ENCODE results near the gene MMP24OS.

DNA sequence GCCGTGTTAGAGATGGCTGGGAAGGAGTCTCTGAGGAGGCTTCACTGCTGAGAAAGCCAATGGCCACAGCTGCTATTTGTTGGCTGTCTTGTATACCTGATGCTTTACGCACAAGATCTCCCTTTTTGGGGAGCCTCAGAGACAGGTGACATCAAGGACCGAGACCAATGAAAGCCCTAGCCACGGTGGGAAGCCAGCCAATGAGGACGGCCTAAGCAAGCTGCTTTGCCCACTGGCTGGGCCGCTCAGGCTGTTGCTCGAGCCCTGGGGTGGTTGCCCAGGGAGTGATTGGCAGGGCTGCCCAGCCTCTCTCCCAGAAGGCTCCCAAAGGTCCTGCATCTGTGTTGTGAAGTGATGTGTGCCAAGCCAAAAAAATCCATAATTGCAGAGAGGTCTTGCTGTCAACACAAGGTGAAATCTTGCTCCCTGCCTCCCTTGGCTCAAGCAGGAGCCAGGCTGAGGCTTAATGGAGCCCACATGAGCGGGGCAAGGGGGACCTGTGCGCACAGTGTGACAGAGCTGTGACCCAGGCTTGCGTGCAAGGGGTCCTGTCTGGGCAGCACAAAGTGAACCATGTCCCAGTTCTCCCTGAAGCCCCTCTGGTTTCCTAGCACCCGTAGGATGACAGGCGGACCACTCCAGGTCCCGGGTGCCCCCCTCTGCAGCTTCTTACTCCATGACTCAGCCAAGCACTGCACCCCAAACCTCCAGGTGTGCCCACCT is 4.3 kb downstream of the MMP24OS start:
- no peak for TF ChIP-seq L3MBTL2 (conservative IDR thresholded peaks at IDR 0.05)
- no peak for TF ChIP-seq ELF4 (IDR thresholded peaks at IDR 0.05)
- TF ChIP-seq FOXA1 (IDR thresholded peaks at IDR 0.05) = no peak
- no peak for TF ChIP-seq TARDBP (IDR thresholded peaks at IDR 0.05)
- no peak for TF ChIP-seq HDGF (IDR thresholded peaks at IDR 0.05; ENCODE audit: borderline replicate concordance)
- no peak for TF ChIP-seq FOXM1 (IDR thresholded peaks at IDR 0.05; ENCODE audit: borderline replicate concordance)
- TF ChIP-seq, protein P1, sequence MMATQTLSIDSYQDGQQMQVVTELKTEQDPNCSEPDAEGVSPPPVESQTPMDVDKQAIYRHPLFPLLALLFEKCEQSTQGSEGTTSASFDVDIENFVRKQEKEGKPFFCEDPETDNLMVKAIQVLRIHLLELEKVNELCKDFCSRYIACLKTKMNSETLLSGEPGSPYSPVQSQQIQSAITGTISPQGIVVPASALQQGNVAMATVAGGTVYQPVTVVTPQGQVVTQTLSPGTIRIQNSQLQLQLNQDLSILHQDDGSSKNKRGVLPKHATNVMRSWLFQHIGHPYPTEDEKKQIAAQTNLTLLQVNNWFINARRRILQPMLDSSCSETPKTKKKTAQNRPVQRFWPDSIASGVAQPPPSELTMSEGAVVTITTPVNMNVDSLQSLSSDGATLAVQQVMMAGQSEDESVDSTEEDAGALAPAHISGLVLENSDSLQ (IDR thresholded peaks at IDR 0.05) = no peak
- TF ChIP-seq FOXK2 (IDR thresholded peaks at IDR 0.05) = no peak
- TF ChIP-seq BHLHE40 (IDR thresholded peaks at IDR 0.05; ENCODE audit: borderline replicate concordance) = no peak
- no peak for TF ChIP-seq NFRKB (IDR thresholded peaks at IDR 0.05)
- no peak for TF ChIP-seq SUZ12 (IDR thresholded peaks at IDR 0.05)

All from HEK293T (cell line).